IgD-negative memory B cell (primary cell): ENCODE measurements around the gene CEACAM19. TPM values are rescaled to one million over a fixed set of nuclear protein-coding genes. Genes with fewer than 3 reads are reported as not detected.

Source experiments
- H3K27ac Mint-ChIP-seq, 3 donors: one replicate each; pipeline ENCODE4 v1.8.0; 2020 to 2022; ENCODE audit warnings: mild to moderate bottlenecking in 3 of 3, mixed read lengths in 3 of 3, moderate library complexity in 1 of 3
- H3K27me3 Mint-ChIP-seq: one replicate; pipeline ENCODE4 v1.8.0; 2021; ENCODE audit warnings: mixed read lengths
- H3K36me3 Mint-ChIP-seq: one replicate; pipeline ENCODE4 v1.8.0; 2020; ENCODE audit warnings: mild to moderate bottlenecking, mixed read lengths
- H3K4me1 Mint-ChIP-seq, 3 donors: one replicate each; pipeline ENCODE4 v1.8.0; 2020 to 2022; ENCODE audit warnings: mixed read lengths in 3 of 3, mild to moderate bottlenecking in 1 of 3
- H3K4me3 Mint-ChIP-seq, 4 donors: one replicate each; pipeline ENCODE4 v1.8.0; 2020 to 2022; ENCODE audit warnings: mild to moderate bottlenecking in 4 of 4, mixed read lengths in 4 of 4, moderate library complexity in 3 of 4
- H3K9me3 Mint-ChIP-seq, 3 donors: one replicate each; pipeline ENCODE4 v1.8.0; 2020 to 2021; ENCODE audit warnings: mixed read lengths in 3 of 3, mild to moderate bottlenecking in 1 of 3
- polyA plus RNA-seq: library from polyadenylated mRNA; unstranded; fragments of 300-500 nt; fragmentation: Illumina TruSeq; gene quantifications from one replicate; pipeline ENCODE4 v1.2.3, GENCODE V29; 2021

The CEACAM19 gene
- polyA plus RNA-seq, 1 donor from 2014 or later, result not detected

DNA sequence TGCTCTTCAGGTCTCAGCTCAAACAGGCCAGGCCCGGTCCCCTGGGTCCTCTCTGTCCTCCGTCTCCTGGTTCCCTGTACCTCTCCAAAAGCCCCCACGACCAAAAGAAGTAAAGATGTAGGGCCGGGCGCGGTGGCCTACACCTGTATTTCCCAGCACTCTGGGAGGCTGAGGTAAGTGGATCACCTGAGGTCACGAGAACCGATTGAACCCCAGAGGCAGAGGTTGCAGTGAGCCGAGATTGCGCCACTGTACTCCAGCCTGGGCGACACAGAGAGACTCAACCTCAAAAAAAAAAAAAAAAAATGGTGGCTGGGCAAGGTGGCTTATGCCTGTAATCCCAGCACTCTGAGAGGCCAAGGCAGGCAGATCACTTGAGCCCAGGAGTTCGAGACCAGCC is 55.2 kb downstream of the CEACAM19 start:
- H3K9me3 Mint-ChIP-seq, result no peaks in the 10 kb centered on the region
- peak overlapping the region in 1 of 4 donors; percentile 60 for H3K4me3 Mint-ChIP-seq
- peak overlapping the region in 1 of 3 donors; percentile 69 for H3K27ac Mint-ChIP-seq
- H3K36me3 Mint-ChIP-seq, result no peaks in the 10 kb centered on the region
- peaks cover 13% of the 10 kb centered on the region for H3K27me3 Mint-ChIP-seq
- peaks cover 13 to 23% (median 19%) of the 10 kb centered on the region in 3 donors for H3K4me1 Mint-ChIP-seq

GRCh38 chr19:44728178-44728577 is 56.9 kb downstream of the CEACAM19 start:
- peaks cover 13 to 23% (median 13%) of the 10 kb centered on the region in 3 donors for H3K4me1 Mint-ChIP-seq
- no peaks in the 10 kb centered on the region for H3K36me3 Mint-ChIP-seq
- peak overlapping the region in 2 of 4 donors; percentile 14 to 43 for H3K4me3 Mint-ChIP-seq
- H3K27ac Mint-ChIP-seq, result no peak overlapping the region
- H3K27me3 Mint-ChIP-seq, result peaks cover 7% of the 10 kb centered on the region
- no peaks in the 10 kb centered on the region for H3K9me3 Mint-ChIP-seq

DNA sequence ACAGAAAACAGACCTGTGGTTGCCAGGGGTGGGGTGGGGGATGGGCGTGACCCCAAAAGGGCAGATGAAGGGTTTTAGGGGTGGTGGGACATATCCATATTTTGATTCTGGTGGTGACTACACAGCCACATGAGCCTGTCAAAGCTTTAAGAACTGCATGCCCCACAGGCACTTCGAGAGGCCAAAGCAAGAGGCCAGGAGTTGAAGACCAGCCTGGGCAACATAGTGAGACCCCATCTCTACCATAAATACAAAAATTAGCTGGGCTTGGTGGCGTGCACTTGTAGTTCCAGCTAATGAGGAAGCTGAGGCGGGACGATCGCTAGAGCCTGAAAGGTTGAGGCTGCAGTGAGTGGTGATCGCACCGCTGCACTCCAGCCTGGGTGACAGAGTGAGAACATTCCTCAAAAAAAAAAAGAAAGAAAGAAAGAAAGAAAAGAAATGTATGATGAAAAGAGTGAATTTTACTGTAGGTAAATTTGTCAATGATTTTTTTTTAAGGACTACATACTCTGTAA is 58.3 kb downstream of the CEACAM19 start:
- Mint-ChIP-seq H3K27ac (peak overlapping the region in 1 of 3 donors; percentile 50), H3K36me3 (no peaks in the 10 kb centered on the region), H3K9me3 (no peaks in the 10 kb centered on the region), H3K4me3 (peak overlapping the region in 1 of 4 donors; percentile 82), H3K4me1 (peaks cover under 1 to 15% (median 6%) of the 10 kb centered on the region in 3 donors), H3K27me3 (peaks cover 8% of the 10 kb centered on the region)

- Mint-ChIP-seq H3K9me3 (no peaks in the 10 kb centered on the region), H3K27me3 (peaks cover 5% of the 10 kb centered on the region), H3K4me3 (no peak overlapping the region), H3K4me1 (peaks cover 0 to 15% (median 6%) of the 10 kb centered on the region in 3 donors), H3K27ac (no peak overlapping the region), H3K36me3 (no peaks in the 10 kb centered on the region)
Observed at GRCh38 chr19:44731081-44731480, 59.8 kb downstream of the CEACAM19 start.

DNA sequence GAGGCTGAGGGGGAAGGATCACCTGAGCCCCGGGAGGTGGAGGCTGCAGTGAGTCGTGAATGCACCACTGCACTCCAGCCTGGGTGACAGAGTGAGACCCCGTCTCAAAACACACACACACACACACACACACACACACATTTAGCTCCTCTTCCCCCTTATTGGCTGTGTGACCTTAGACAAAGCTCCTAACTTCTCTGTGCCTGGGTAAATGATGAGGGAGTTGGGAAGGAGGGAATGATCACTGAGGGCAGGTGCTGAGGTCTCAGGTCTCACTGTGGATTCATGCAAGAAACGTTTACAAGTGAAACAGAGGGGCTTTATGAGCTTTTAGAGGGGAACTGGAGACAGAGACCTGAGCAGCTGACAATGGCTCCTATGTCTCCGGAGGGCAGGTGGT is 60.3 kb downstream of the CEACAM19 start:
- no peaks in the 10 kb centered on the region for H3K36me3 Mint-ChIP-seq

GRCh38 chr19:44732235-44733014 is 61.1 kb downstream of the CEACAM19 start:
- Mint-ChIP-seq H3K36me3 (no peaks in the 10 kb centered on the region), H3K4me1 (peaks cover 0 to 21% (median 6%) of the 10 kb centered on the region in 3 donors), H3K27ac (no peak overlapping the region)

More for the DNA sequence above, 60.3 kb downstream of the CEACAM19 start:
- no peaks in the 10 kb centered on the region for H3K9me3 Mint-ChIP-seq
- peaks cover 0 to 17% (median 6%) of the 10 kb centered on the region in 3 donors for H3K4me1 Mint-ChIP-seq
- H3K4me3 Mint-ChIP-seq, result no peak overlapping the region
- H3K27me3 Mint-ChIP-seq, result peaks cover 5% of the 10 kb centered on the region
- no peak overlapping the region for H3K27ac Mint-ChIP-seq

More at GRCh38 chr19:44732235-44733014, 61.1 kb downstream of the CEACAM19 start:
- Mint-ChIP-seq H3K27me3 (peaks cover 5% of the 10 kb centered on the region), H3K9me3 (no peaks in the 10 kb centered on the region), H3K4me3 (no peak overlapping the region)

Other genes starting within 250 kb of the CEACAM19 start
- 1.4 TPM for gene ZNF229, start 223.0 kb upstream of the CEACAM19 start, polyA plus RNA-seq
- 11.0 TPM for gene ZNF180, start 171.0 kb upstream of the CEACAM19 start, polyA plus RNA-seq
- not detected for gene CEACAM20, start 141.8 kb upstream of the CEACAM19 start, polyA plus RNA-seq
- not detected for gene IGSF23, start 57.9 kb upstream of the CEACAM19 start, polyA plus RNA-seq
- not detected for gene PVR, start 27.6 kb upstream of the CEACAM19 start, polyA plus RNA-seq
- not detected for gene CEACAM16, start 27.7 kb downstream of the CEACAM19 start, polyA plus RNA-seq
- 12.6 TPM for gene BCL3, start 77.2 kb downstream of the CEACAM19 start, polyA plus RNA-seq
- not detected for gene CBLC, start 106.4 kb downstream of the CEACAM19 start, polyA plus RNA-seq
- not detected for gene BCAM, start 137.6 kb downstream of the CEACAM19 start, polyA plus RNA-seq
- gene NECTIN2, start 174.8 kb downstream of the CEACAM19 start, polyA plus RNA-seq, result not detected
- gene TOMM40, start 219.8 kb downstream of the CEACAM19 start, polyA plus RNA-seq, result 42.6 TPM
- gene APOE, start 234.3 kb downstream of the CEACAM19 start, polyA plus RNA-seq, result not detected
- gene APOC1, start 243.1 kb downstream of the CEACAM19 start, polyA plus RNA-seq, result not detected